Measurements from ENCODE around the gene FBXW11. TPM values are rescaled to one million over a fixed set of nuclear protein-coding genes. Genes with fewer than 3 reads are reported as not detected.

Gene FBXW11
- total RNA-seq, 1 experiment from 2014 or later, result 54.8 TPM

DNA sequence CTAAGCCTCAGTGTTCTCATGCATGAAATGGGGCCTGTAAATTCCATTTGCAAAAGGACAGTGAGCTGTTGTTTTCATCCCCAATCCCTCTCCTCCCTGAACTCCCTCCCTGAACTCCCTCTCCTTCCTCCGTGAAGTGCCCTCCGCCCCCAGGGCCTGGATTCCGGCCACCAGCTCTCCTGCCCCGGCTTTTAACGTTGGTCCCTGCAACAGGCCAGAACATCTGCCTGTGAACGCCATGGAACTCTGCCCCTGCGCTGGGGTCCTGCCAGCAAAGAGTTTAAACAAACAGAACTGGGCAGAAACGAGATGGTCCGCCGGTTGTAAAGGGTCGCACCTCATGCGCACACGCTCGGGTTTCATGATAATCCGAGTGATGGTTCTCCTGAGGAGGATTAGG is 158.4 kb downstream of the FBXW11 start:
- no peaks in the 10 kb centered on the region for H3K9me2 ChIP-seq (ENCODE audit: insufficient read depth)
- no peaks in the 10 kb centered on the region for H3K4me1 ChIP-seq (replicated peaks; ENCODE audit: insufficient read depth)
- H2AFZ ChIP-seq, result no peak overlapping the region
- H3K4me2 ChIP-seq, result no peak overlapping the region
- ChIA-PET POLR2A (ENCODE audit: unreplicated experiment) (no interaction called here), CTCF (interaction anchor here (0.5 kb wide), 1 partner anchor 271 kb away, joined by 5 read pairs; no protein-coding TSS in a partner anchor)
- no peak overlapping the region for H3K4me3 ChIP-seq
- no peaks in the 10 kb centered on the region for H3K27me3 ChIP-seq (ENCODE audit: insufficient read depth, low read depth)
- no peaks in the 10 kb centered on the region for H3K36me3 ChIP-seq (ENCODE audit: low read depth)
- no peak overlapping the region for H3K27ac ChIP-seq
- H3K79me2 ChIP-seq (ENCODE audit: low read depth), result no peaks in the 10 kb centered on the region
- BruUV-seq (replicated peaks), result no TSS peak
- no peak for DNase-seq
- intact Hi-C loops (cut with micrococcal nuclease; ENCODE audit: unreplicated experiment), result no loop called here
- H4K20me1 ChIP-seq (ENCODE audit: insufficient read depth), result no peaks in the 10 kb centered on the region
- H3K9me3 ChIP-seq (ENCODE audit: insufficient read depth, low read depth), result no peaks in the 10 kb centered on the region
- no peaks in the 10 kb centered on the region for H3F3A ChIP-seq (ENCODE audit: insufficient read depth, low read depth)
- TF ChIP-seq EZH2 (IDR thresholded peaks at IDR 0.05; ENCODE audit: low read depth), result no peak
- TF ChIP-seq, protein P1, sequence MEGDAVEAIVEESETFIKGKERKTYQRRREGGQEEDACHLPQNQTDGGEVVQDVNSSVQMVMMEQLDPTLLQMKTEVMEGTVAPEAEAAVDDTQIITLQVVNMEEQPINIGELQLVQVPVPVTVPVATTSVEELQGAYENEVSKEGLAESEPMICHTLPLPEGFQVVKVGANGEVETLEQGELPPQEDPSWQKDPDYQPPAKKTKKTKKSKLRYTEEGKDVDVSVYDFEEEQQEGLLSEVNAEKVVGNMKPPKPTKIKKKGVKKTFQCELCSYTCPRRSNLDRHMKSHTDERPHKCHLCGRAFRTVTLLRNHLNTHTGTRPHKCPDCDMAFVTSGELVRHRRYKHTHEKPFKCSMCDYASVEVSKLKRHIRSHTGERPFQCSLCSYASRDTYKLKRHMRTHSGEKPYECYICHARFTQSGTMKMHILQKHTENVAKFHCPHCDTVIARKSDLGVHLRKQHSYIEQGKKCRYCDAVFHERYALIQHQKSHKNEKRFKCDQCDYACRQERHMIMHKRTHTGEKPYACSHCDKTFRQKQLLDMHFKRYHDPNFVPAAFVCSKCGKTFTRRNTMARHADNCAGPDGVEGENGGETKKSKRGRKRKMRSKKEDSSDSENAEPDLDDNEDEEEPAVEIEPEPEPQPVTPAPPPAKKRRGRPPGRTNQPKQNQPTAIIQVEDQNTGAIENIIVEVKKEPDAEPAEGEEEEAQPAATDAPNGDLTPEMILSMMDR (conservative IDR thresholded peaks at IDR 0.05), result no peak

DNA sequence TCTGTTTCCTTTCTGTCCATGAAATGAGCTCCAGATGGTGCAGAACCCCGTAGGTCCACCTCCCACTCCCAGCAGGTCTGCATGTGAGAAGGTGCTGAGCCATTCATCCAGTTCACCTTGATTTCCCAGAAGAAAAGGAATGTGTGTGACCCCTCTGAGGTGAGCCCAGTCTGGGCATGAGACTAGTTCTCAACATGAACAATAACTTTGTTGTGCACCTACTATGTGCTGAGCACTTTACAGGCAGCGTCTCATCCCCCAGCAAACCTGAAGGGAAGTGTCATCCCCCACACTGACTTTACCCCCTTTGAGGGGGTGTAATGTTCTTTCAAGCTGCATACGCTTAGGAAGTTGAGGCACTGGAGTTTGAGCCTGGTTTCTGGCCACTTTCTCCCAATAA is 159.4 kb downstream of the FBXW11 start:
- no peak for DNase-seq
- POLR2A ChIA-PET (ENCODE audit: unreplicated experiment), result no interaction called here
- no peak for TF ChIP-seq EZH2 (IDR thresholded peaks at IDR 0.05; ENCODE audit: low read depth)
- TF ChIP-seq, protein P1 (conservative IDR thresholded peaks at IDR 0.05), result no peak
- no TSS peak for BruUV-seq (replicated peaks)
- H3K9me2 ChIP-seq (ENCODE audit: insufficient read depth), result no peaks in the 10 kb centered on the region
- H3K4me1 ChIP-seq (replicated peaks; ENCODE audit: insufficient read depth), result no peaks in the 10 kb centered on the region
- CTCF ChIA-PET, result no interaction called here
- no peaks in the 10 kb centered on the region for H4K20me1 ChIP-seq (ENCODE audit: insufficient read depth)
- H3K4me3 ChIP-seq, result no peak overlapping the region
- H2AFZ ChIP-seq, result no peak overlapping the region
- no peak overlapping the region for H3K4me2 ChIP-seq
- no peaks in the 10 kb centered on the region for H3K36me3 ChIP-seq (ENCODE audit: low read depth)
- H3K27me3 ChIP-seq (ENCODE audit: insufficient read depth, low read depth), result no peaks in the 10 kb centered on the region
- no peaks in the 10 kb centered on the region for H3K9me3 ChIP-seq (ENCODE audit: insufficient read depth, low read depth)
- no peaks in the 10 kb centered on the region for H3K79me2 ChIP-seq (ENCODE audit: low read depth)
- H3F3A ChIP-seq (ENCODE audit: insufficient read depth, low read depth), result no peaks in the 10 kb centered on the region
- intact Hi-C loops (cut with micrococcal nuclease; ENCODE audit: unreplicated experiment), result no loop called here
- H3K27ac ChIP-seq, result no peak overlapping the region

DNA sequence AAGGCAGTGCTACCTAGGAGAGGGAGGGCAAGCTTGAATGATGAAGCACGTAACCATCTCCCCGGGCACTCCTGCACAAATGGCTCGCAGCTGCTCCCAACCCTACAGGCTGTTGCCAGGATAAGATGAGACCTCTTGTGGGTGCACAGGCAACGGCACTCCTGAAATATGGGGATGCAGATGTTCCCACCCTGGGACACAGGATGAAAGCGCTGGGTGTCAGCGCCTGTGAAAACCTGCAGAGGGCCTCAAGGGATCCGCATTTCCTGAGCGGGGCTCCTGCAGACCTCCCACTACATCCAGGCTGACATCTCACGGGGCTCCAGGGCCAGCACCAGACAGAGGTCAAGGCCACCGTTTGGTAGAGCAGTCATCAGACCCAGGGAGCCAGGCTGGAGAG is 160.1 kb downstream of the FBXW11 start:
- Histone ChIP-seq H3K27ac (no peak overlapping the region), H3K36me3 (ENCODE audit: low read depth) (no peaks in the 10 kb centered on the region), H3F3A (ENCODE audit: insufficient read depth, low read depth) (no peaks in the 10 kb centered on the region), H3K79me2 (ENCODE audit: low read depth) (no peaks in the 10 kb centered on the region), H4K20me1 (ENCODE audit: insufficient read depth) (no peaks in the 10 kb centered on the region), H2AFZ (no peak overlapping the region), H3K4me3 (no peak overlapping the region), H3K4me2 (no peak overlapping the region), H3K9me3 (ENCODE audit: insufficient read depth, low read depth) (no peaks in the 10 kb centered on the region), H3K9me2 (ENCODE audit: insufficient read depth) (no peaks in the 10 kb centered on the region), H3K27me3 (ENCODE audit: insufficient read depth, low read depth) (no peaks in the 10 kb centered on the region), H3K4me1 (replicated peaks; ENCODE audit: insufficient read depth) (no peaks in the 10 kb centered on the region)
- BruUV-seq (replicated peaks), result no TSS peak
- POLR2A ChIA-PET (ENCODE audit: unreplicated experiment), result no interaction called here
- intact Hi-C loops (cut with micrococcal nuclease; ENCODE audit: unreplicated experiment), result no loop called here
- CTCF ChIA-PET, result no interaction called here
- DNase-seq, result no peak
- TF ChIP-seq, protein P1 (conservative IDR thresholded peaks at IDR 0.05), result no peak
- no peak for TF ChIP-seq EZH2 (IDR thresholded peaks at IDR 0.05; ENCODE audit: low read depth)
